Esophagus muscularis mucosa (tissue), 4 donors: ENCODE data around the gene ABHD17B. TPM values are rescaled to one million over a fixed set of nuclear protein-coding genes. Genes with fewer than 3 reads are reported as not detected.

ENCODE experiments used
- DNase-seq: peaks from one replicate; pipeline ENCODE4 v3.0.0-alpha.2; 2017; ENCODE audit errors: extremely low spot score
- H3K27ac ChIP-seq, 4 donors: fragments of 200-600 bp; sonication (generic); replicated peaks in 1 of 4; 1 replicate in 3 of 4; 2 replicates in 1 of 4; pipeline ENCODE4 v1.5.1; 2016 to 2019; ENCODE audit warnings: mild to moderate bottlenecking in 1 of 4
- H3K27me3 ChIP-seq, 4 donors: fragments of 200-600 bp; sonication (generic); one replicate each; pipeline versions ENCODE4 v1.5.1 to v1.6.0; 2016 to 2019
- H3K36me3 ChIP-seq, 4 donors: fragments of 200-600 bp; sonication (generic); one replicate each; pipeline ENCODE4 v1.5.1; 2016 to 2019
- H3K4me1 ChIP-seq, 4 donors: fragments of 200-600 bp; sonication (generic); one replicate each; pipeline ENCODE4 v1.5.1; 2016 to 2019
- H3K4me3 ChIP-seq, 4 donors: fragments of 200-600 bp; sonication (generic); 1 replicate in 2 of 4; 2 replicates in 2 of 4; pipeline ENCODE4 v1.5.1; 2016 to 2019; ENCODE audit warnings: mild to moderate bottlenecking in 4 of 4, moderate library complexity in 1 of 4
- H3K9me3 ChIP-seq, 4 donors: fragments of 200-600 bp; sonication (generic); 1 replicate in 3 of 4; 2 replicates in 1 of 4; pipeline ENCODE4 v1.5.1; 2016 to 2019
- EP300 ChIP-seq: sonication (generic); formaldehyde crosslinking; IDR thresholded peaks from one replicate; pipeline ENCODE4 v1.6.1; 2017; ENCODE audit warnings: antibody characterized with exemption
- POLR2A ChIP-seq: fragments of 450-650 bp; IDR thresholded peaks from one replicate; pipeline ENCODE4 v1.6.1; 2017; ENCODE audit warnings: antibody characterized with exemption, moderate library complexity, mild to moderate bottlenecking, low read depth
- POLR2AphosphoS5 ChIP-seq, 2 donors: sonication (generic); formaldehyde crosslinking; IDR thresholded peaks; one replicate each; pipeline ENCODE4 v1.6.1; 2017; ENCODE audit warnings: antibody characterized with exemption in 2 of 2
- WGBS: methylation state at CpG from one replicate; pipeline ENCODE4 v1.1.5; 2018; 5-methylcytosine and 5-hydroxymethylcytosine counted together
- intact Hi-C: fragments of 100-400 bp; cut with DNase I; formaldehyde crosslinking; loops from one replicate; pipeline ENCODE4 v1.15.1; 2023
- total RNA-seq, 4 donors: library from RNA; depleted of rRNA; stranded (reverse); fragments of >200 nt; gene quantifications; one replicate each; pipeline versions ENCODE4 v1.1.0 to v1.2.1, GENCODE V29; 2016
- TF ChIP-seq, protein P1 (sequence below), 3 experiments: fragments of 200-600 bp in 2 of 3; fragments of 450-650 bp in 1 of 3; sonication (generic) in 2 of 3; IDR thresholded peaks; one replicate each; pipeline ENCODE4 v1.5.1; 2017 to 2019; ENCODE audit warnings: antibody characterized with exemption in 3 of 3, mild to moderate bottlenecking in 2 of 3, moderate library complexity in 1 of 3

The ABHD17B gene
- total RNA-seq, 4 donors from 2014 or later: 10.4 to 20.4 (median 16.4) TPM

GRCh38 chr9:71875345-71875744 lies 35.6 kb downstream of the ABHD17B start:
- no peak for DNase-seq
- intact Hi-C loops: no loop called here
- peaks cover 0 to 25% (median 20%) of the 10 kb centered on the region in 4 donors for H3K9me3 ChIP-seq
- no peaks in the 10 kb centered on the region for H3K4me1 ChIP-seq
- WGBS: 91% methylated on average over 6 of the region's 6 CpGs
- no peak for TF ChIP-seq POLR2AphosphoS5 (IDR thresholded peaks at IDR 0.05)
- TF ChIP-seq POLR2A: no peak
- TF ChIP-seq, protein P1, sequence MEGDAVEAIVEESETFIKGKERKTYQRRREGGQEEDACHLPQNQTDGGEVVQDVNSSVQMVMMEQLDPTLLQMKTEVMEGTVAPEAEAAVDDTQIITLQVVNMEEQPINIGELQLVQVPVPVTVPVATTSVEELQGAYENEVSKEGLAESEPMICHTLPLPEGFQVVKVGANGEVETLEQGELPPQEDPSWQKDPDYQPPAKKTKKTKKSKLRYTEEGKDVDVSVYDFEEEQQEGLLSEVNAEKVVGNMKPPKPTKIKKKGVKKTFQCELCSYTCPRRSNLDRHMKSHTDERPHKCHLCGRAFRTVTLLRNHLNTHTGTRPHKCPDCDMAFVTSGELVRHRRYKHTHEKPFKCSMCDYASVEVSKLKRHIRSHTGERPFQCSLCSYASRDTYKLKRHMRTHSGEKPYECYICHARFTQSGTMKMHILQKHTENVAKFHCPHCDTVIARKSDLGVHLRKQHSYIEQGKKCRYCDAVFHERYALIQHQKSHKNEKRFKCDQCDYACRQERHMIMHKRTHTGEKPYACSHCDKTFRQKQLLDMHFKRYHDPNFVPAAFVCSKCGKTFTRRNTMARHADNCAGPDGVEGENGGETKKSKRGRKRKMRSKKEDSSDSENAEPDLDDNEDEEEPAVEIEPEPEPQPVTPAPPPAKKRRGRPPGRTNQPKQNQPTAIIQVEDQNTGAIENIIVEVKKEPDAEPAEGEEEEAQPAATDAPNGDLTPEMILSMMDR (IDR thresholded peaks at IDR 0.05): no peak
- no peak for TF ChIP-seq EP300
- peaks cover 0 to 16% (median 7%) of the 10 kb centered on the region in 4 donors for H3K36me3 ChIP-seq
- H3K27ac ChIP-seq: no peak overlapping the region
- no peaks in the 10 kb centered on the region for H3K27me3 ChIP-seq
- no peak overlapping the region for H3K4me3 ChIP-seq

DNA sequence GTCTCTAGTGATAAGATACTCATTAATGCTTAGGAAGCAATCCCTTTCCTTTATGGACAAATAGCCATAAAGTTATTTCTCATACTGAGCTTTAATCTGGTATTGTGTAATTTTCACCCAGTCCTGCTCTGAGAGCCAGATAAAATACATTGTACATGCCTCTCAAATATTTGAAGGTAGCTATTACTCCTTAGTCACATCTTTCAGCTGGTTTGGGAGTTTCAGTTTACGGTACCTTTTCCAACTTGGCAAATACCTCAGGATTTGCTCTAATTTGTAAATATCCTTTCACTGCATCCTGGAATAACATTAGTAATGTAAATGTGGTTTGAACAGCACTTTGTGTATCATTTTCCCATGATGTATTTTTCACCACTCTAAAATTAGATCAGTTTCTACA lies 47.4 kb downstream of the ABHD17B start:
- Histone ChIP-seq H3K27me3 (no peaks in the 10 kb centered on the region), H3K9me3 (peaks cover 0 to 19% (median 13%) of the 10 kb centered on the region in 4 donors), H3K36me3 (peaks cover 0 to 25% (median 8%) of the 10 kb centered on the region in 4 donors), H3K4me3 (no peak overlapping the region), H3K27ac (no peak overlapping the region), H3K4me1 (peaks cover 0 to 6% (median 0%) of the 10 kb centered on the region in 4 donors)
- TF ChIP-seq, protein P1 (IDR thresholded peaks at IDR 0.05): no peak
- TF ChIP-seq POLR2AphosphoS5 (IDR thresholded peaks at IDR 0.05) (no peak), POLR2A (no peak), EP300 (no peak)
- intact Hi-C loops: no loop called here
- 50% methylated on average over 1 of the region's 1 CpG for WGBS
- no peak for DNase-seq

- TF ChIP-seq POLR2A: no peak
- TF ChIP-seq EP300: no peak
- TF ChIP-seq POLR2AphosphoS5 (IDR thresholded peaks at IDR 0.05): no peak
- TF ChIP-seq, protein P1 (IDR thresholded peaks at IDR 0.05): no peak
These were observed 49.4 kb downstream of the ABHD17B start for GRCh38 chr9:71861618-71862017.

GRCh38 chr9:71859939-71860338 lies 51.1 kb downstream of the ABHD17B start:
- TF ChIP-seq POLR2AphosphoS5 (IDR thresholded peaks at IDR 0.05) (no peak), EP300 (no peak), POLR2A (no peak)
- TF ChIP-seq, protein P1 (IDR thresholded peaks at IDR 0.05): no peak
- 98% methylated on average over 3 of the region's 3 CpGs for WGBS
- intact Hi-C loops: no loop called here
- H3K36me3 ChIP-seq: peaks cover 0 to 6% (median 0%) of the 10 kb centered on the region in 4 donors
- no peak for DNase-seq
- H3K4me1 ChIP-seq: peaks cover 0 to 6% (median 0%) of the 10 kb centered on the region in 4 donors
- no peaks in the 10 kb centered on the region for H3K27me3 ChIP-seq
- no peak overlapping the region for H3K27ac ChIP-seq
- H3K4me3 ChIP-seq: no peak overlapping the region
- H3K9me3 ChIP-seq: peaks cover 0 to 19% (median 13%) of the 10 kb centered on the region in 4 donors

More at GRCh38 chr9:71861618-71862017, 49.4 kb downstream of the ABHD17B start:
- no peak overlapping the region for H3K4me3 ChIP-seq
- no peaks in the 10 kb centered on the region for H3K27me3 ChIP-seq
- no peak overlapping the region for H3K27ac ChIP-seq
- peaks cover 0 to 19% (median 13%) of the 10 kb centered on the region in 4 donors for H3K9me3 ChIP-seq
- 92% methylated on average over 3 of the region's 3 CpGs for WGBS
- H3K36me3 ChIP-seq: peaks cover 0 to 13% (median 7%) of the 10 kb centered on the region in 4 donors
- intact Hi-C loops: no loop called here
- peaks cover 0 to 6% (median 0%) of the 10 kb centered on the region in 4 donors for H3K4me1 ChIP-seq
- no peak for DNase-seq

DNA sequence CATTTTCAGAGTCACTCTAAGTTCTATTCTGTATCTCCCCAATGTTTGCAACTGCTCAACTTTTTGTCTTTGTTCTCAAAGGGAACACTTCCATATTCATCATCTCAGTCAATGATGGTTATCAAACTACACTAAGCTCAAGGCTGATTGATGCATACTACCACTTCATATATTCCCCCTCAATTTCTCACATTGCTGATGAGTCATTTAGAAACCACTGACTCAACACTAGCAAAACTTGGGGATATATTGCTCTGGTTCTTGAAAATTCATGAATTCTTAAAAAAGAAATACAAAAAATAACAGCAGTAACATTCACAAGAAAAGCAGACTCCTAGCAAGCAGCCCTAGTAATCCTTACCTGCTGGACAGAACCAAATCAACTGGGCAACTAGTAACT lies 52.2 kb downstream of the ABHD17B start:
- Histone ChIP-seq H3K36me3 (peaks cover 0 to 6% (median 0%) of the 10 kb centered on the region in 4 donors), H3K4me1 (peaks cover 0 to 5% (median 0%) of the 10 kb centered on the region in 4 donors)
- intact Hi-C loops: no loop called here

More for the DNA sequence above, 52.2 kb downstream of the ABHD17B start:
- H3K27ac ChIP-seq: no peak overlapping the region
- peaks cover 0 to 19% (median 13%) of the 10 kb centered on the region in 4 donors for H3K9me3 ChIP-seq
- DNase-seq: no peak
- no peaks in the 10 kb centered on the region for H3K27me3 ChIP-seq
- no peak overlapping the region for H3K4me3 ChIP-seq
- no peak for TF ChIP-seq POLR2A
